Fibroblast of skin of abdomen (primary cell): ENCODE data around the gene PKD1L1.
A peak's percentile ranks its signal among the peaks of the same experiment; 100 is the strongest.
"Not testable (repeated sequence)": the region's sequence is repeated elsewhere in the genome, so short reads cannot be mapped to it uniquely, and the experiment has no call there.

Source experiments
- DNase-seq: peaks from one replicate; pipeline ENCODE4 v3.0.0-alpha.2; 2013

PKD1L1 gene

GRCh38 chr7:47954231-47954911, 6.1 kb upstream of the PKD1L1 start:
- peak; percentile 71 for DNase-seq

DNA sequence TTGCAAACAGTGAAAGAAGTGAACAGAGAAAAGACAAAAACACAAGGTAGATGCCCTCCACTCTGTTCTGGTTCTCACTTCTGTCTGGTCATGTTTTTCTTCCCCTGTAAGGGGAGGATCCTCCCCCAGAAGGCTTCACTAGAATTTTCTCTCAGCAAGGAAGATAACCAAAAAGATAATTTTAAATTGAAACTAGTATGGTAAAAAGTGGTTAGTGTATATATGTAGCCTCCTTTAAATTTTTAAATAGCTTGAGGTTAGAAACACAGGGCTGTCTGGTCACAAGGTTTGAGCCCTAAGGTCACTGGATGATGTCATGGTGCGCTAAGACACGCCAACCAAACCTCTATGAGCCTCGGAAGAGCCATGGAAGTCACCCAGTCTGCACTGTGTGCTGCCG, 5.6 kb upstream of the PKD1L1 start:
- no peak for DNase-seq

GRCh38 chr7:47952224-47952623, 4.0 kb upstream of the PKD1L1 start:
- DNase-seq = no peak

DNA sequence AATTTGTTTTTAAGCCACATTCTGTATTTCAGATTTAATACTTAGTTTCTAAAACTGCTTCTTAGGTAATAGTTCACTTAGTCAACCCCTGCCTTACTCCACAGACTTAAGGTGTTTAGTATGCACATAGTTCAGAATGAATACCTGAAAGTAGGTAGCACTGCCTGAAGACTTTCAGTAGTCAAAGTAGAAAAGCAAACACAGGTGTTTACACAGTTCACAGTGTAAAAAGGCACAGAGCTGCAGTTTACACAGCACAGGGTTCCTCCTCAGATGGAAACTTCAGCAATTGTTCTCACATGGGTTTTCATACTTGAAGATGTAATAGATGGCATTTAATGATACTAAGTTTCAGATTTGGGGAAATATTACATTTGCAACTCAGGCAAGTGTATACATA, 3.1 kb upstream of the PKD1L1 start:
- DNase-seq = no peak

GRCh38 chr7:47950714-47951113, 2.4 kb upstream of the PKD1L1 start:
- no peak for DNase-seq

- no peak for DNase-seq
Measured at GRCh38 chr7:47949703-47950102, 1.4 kb upstream of the PKD1L1 start.

DNA sequence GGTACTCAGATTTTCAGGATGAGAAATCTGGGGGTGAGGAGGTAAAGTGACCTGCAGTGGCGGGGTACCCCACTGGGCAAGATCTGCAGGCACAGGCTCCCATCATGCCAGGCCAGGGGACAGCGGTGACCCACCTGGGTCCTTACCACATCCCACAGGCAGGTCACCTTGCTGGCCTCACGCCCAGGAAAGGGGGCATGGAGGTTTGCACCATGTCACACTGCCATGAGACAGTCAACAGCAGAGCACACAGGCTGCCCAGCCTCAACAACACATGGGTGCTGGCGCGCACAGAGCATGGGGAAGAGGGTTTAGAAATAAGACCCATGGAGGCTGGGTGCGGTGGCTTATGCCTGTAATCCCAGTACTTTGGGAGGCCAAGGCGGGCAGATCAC, 914 bp downstream of the PKD1L1 start:
- no peak for DNase-seq

DNA sequence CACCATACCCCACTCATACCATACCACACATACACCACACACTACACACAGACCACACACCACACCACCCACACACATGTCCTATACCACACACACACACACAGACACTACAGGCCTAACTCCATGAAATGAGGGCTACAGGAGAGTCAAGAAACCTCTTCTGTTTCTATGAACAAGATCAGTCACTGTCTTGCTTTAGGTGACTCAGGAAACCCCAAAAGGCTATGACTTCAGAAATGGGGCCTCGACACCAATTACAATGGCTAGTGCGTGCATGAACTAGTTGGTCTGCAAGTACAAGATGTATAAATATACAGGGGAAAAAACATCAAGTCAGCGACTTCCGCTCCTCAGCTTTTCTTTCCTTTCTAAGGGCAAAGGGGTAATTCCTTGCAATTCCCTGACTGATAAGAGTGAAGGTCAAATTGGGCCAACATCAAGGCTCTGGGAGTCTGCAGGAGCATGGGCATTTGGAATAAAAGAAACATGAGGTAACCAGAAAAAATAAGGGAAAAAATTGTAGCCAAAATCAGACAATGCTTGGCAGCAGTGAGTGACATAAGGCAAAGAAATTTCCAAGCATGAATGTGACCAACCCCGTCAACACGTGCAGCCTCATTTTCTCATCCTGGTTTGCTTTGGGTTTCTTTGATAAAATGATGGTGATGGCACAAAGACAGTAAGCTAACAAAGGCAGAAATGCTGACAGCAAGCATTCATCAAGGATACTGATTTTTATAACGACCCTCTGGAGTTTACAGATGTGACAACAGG, 1.5 kb downstream of the PKD1L1 start:
- DNase-seq = no peak

DNA sequence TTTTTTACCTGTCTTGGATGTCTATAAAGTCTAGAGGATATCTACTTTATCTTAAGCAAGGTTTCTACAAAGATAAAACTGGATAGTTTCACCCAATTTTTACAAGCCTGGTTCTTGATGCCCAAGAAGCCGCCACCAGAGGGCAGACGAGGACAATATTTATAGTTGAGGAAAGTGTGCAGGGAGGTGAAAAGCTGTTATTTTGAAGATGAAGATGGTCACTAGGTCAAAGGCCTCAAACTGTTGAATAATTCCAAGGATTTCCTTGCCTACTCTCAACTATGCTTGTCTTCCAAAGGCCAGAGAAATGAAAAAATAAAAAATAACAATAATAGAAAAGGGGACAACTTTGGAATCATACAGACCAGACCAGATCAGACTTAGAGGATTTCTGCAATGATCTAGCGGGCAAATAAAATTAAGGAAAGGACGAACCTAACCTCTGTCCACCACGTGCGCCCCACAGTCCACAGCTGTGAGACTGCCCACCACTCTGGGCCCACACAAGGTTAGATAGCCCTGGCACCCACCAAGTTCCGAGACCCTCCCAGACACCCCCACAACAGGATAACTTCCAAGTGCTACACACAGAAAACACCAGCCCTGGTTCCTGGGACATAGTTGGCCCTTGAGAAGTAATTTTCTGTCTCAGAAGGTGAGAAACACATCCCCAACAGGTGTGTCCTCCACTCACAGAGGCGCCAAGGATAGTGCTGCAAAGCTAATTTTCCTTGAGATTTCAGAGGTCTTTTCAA, 2.8 kb downstream of the PKD1L1 start:
- DNase-seq = peak; percentile 53

DNA sequence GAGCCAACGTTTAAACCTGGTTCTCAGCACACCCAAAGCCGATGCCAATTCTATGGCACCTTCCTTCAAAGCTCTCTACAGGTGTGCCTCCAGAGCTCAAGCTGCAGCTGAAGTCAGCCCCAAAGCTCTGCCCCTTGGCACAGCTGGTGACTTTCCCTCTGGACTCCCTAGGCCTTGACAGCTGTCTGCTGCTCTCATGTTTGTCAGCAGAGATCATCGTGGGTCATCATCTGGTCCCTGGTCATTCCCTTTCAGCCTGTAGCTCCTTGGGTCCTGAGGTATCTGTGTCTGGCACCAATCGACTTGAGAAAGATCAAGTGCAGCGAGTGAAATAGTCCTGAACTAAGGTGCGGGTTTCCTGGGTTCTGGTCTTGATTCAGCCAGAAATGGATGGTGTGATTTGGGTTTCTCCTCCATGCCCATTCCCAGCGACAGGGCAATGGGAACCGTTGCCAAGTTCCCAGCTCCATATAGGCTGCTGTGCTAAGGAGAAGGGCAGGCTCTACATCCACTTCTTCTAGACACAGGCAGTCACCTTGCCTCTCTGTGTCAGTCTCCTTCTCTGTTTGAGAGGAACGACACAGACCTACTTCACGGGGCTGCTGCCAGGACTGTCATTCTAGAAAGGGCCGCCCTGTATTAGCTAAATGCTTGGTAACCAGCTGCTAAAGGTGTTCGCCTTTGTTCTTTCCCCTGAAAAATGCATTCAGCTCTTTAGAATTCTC, 3.6 kb downstream of the PKD1L1 start:
- DNase-seq = no peak

- no peak for DNase-seq
Measured at GRCh38 chr7:47943676-47944474, 4.4 kb downstream of the PKD1L1 start.

- not testable (repeated sequence) for DNase-seq
Measured at GRCh38 chr7:47942651-47943050, 5.6 kb downstream of the PKD1L1 start.

GRCh38 chr7:47942132-47942531, 6.1 kb downstream of the PKD1L1 start:
- no peak for DNase-seq

DNA sequence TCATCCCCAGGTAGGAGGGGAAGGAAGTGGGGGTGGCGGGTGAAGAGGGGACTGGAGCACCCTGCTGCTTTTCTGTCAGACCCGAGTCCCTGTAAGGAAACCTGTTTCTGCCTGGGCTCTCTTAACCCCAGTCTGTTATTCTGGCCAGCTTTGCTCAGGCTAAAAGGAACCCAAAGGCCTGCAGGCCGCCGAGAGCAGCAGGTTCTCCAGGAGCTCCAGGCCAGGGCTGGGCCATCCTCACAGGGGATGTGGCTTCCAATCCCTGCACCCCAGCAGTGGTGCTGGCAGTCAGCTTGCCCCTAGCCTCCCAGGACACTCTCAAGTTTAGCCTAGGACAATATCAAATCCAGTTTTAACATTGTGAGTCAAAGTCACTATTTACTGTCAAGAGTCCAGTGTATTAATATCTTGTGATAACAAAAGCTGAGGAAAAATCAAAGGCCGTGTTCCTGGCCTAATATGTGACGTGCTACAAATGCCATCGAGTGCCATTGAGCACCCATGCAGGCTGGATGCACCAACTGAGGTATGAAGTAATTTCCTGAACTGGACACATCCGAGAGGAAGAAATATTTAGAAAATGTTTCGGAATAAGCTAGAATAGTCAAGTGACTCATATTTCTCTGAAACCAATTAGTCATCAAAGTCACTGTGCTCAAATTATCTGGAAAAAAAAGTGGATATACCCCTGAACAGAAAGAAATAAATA, 7.0 kb downstream of the PKD1L1 start:
- DNase-seq = peak; percentile 81

DNA sequence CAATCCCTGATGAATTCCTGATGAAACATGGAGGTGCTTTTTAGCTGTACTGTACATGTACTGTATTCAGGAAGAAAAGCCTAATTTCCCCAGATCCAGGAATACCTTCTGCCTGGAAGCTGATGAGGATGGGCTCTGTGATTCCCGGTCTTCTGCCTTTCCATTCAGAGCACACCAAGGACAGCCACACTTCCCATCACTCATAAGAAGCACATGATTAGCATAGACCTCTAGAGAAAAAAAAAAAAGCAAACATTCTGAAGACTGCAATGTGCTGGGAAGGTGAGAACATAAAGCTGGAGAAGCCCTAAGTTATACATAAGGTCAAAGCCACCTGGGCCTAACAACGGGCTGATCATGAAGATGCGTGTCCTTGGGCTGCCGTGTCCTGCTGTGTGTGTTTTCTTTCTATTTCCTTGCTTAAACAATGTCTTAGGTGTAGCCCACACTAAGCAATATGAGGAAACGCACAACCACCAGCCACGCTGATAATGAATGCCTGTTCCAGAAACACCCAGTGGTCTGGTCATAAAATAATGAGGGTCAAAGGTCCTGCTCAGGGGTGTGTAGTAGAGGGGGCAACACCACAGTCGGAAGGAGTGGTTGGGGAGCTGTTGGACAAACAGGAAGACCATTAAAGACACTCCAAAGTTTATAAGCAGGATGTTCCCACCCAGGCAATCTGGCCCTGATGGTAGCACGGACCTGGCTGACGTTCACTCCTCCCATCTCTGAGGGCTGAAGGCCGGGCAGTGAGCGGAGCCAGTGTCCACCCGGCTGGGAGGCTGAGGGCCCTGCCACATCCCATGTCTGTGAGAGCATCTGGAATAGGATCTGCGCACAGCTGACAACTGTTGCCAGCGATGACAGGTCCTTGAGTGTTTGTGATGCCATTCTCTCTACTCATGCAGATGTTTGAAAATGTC, 7.9 kb downstream of the PKD1L1 start:
- peak; percentile 80 for DNase-seq

DNA sequence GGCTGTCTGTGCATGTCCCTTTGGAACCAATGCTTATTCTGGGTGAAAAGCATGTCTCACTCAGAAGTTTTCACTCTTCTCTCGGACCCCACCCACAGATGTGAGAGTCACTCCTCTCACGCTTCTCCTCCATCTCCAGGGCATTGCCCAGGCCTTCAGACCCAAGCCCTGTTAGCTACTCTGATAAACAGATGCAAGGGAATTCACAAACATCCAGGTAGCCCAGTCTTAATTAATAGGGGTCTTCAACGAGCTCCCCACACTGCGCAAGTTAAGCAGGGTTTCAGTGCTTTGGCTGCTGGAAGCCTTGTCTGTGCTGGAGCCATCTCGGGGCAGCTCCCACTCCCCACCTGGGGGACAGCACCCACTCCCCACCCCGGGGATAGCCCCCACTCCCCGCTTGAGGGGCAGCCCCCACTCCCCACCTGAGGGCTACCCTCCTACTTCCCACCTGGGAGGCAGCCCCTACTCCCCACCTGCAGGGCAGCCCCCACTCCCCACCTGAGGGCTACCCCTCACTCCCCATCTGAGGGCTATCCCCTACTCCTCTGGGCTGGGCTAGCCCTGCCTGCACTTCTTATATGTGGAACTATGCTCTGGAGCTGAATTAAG, 8.7 kb downstream of the PKD1L1 start:
- no peak for DNase-seq

- no peak for DNase-seq
Measured at GRCh38 chr7:47938574-47939165, 9.6 kb downstream of the PKD1L1 start.

GRCh38 chr7:47937711-47938573, 10.3 kb downstream of the PKD1L1 start:
- no peak for DNase-seq
